Measurements from ENCODE around the gene GRK5.

DNA sequence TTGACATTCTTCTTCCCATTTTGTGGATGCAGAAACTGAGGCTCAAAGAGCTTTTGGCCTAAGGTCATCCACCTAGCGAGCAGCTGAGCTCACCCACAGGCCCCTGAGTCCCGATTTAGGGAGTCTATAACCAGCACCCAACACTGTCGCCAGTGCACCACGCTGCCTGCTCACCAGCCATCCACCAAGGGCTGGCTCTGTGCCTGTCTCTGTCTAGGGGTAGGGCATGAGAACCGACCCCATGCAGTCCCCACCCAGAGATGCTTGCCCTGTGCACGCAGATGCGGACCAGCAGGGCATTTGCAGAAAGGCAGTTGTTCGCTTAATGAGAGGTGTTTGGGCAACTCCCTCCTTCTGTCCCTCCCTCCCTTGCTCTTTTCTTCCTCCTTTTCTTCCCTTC, 97.2 kb downstream of the GRK5 start:
- TF ChIP-seq, protein P1, sequence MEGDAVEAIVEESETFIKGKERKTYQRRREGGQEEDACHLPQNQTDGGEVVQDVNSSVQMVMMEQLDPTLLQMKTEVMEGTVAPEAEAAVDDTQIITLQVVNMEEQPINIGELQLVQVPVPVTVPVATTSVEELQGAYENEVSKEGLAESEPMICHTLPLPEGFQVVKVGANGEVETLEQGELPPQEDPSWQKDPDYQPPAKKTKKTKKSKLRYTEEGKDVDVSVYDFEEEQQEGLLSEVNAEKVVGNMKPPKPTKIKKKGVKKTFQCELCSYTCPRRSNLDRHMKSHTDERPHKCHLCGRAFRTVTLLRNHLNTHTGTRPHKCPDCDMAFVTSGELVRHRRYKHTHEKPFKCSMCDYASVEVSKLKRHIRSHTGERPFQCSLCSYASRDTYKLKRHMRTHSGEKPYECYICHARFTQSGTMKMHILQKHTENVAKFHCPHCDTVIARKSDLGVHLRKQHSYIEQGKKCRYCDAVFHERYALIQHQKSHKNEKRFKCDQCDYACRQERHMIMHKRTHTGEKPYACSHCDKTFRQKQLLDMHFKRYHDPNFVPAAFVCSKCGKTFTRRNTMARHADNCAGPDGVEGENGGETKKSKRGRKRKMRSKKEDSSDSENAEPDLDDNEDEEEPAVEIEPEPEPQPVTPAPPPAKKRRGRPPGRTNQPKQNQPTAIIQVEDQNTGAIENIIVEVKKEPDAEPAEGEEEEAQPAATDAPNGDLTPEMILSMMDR (IDR thresholded peaks at IDR 0.05) = no peak
- TF ChIP-seq POLR2A (IDR thresholded peaks at IDR 0.05) (no peak), EP300 (IDR thresholded peaks at IDR 0.05) (no peak)

Data from tibial nerve (tissue), 4 donors.